Ureter (tissue), 1 donor: ENCODE results near the gene TPRG1. TPM values are rescaled to one million over a fixed set of nuclear protein-coding genes. Genes with fewer than 3 reads are reported as not detected.

ENCODE experiments used
- DNase-seq: peaks from one replicate; pipeline ENCODE4 v3.0.0-alpha.2; 2020; ENCODE audit warnings: low spot score
- total RNA-seq: library from RNA; stranded (reverse); gene quantifications from one replicate; pipeline ENCODE4 v1.2.4, GENCODE V29; 2023
- donor health status: DM: yes; HTN: yes; CAD: no.

TPRG1 gene
- total RNA-seq, 1 donor from 2014 or later = 6.2 TPM

DNA sequence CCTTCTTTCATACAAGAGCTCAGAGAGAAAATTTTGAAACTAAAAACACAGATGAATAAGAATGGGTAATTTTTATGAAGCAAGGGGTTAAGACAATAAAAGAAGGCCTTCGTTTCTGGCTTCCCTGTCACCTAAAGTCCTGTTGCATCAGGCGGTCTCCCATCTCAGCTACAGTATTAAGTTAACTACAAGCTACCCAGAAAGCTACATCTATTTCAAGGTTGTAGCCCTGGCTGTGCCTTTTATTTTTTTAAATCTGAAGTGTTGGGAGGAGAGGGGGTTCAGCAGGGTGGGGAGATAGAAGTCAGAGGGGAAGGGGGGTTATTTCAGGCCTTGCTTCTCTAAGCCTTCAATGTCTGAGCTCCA is 183.3 kb downstream of the TPRG1 start:
- DNase-seq = no peak

DNA sequence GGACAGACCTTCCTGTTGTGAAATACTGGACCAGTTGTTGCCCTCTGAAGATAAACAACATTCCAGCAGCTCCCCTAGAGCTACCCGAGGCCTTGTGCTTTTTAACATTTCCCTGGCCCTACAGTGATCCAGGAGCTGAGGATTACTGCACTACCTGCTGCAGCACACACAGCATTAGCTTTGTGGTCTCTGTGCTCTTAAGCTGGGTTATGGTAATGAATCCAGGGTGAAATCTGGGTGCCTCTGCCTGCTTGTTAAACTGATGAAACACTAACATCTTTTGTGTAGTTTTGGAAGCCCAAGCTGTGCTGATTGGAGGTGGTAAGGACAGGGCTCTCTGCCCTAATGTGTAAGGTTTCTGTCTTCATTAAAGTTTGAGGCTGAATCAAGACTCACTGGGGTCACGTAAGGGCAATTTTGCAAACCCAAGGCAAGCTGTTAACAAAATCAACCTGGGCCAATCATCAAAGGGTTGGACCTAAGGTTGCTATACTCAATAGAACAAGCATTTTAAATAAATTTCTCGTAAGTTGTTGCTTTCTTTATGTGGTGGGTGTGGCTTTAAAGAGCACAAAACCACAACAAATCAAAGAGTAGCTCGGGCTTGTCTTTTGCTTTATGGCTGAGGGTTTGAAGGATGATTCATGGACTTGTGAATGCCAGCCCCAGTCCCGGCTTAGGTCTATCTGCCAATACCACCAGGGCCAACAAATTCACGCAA is 183.9 kb downstream of the TPRG1 start:
- no peak for DNase-seq

DNA sequence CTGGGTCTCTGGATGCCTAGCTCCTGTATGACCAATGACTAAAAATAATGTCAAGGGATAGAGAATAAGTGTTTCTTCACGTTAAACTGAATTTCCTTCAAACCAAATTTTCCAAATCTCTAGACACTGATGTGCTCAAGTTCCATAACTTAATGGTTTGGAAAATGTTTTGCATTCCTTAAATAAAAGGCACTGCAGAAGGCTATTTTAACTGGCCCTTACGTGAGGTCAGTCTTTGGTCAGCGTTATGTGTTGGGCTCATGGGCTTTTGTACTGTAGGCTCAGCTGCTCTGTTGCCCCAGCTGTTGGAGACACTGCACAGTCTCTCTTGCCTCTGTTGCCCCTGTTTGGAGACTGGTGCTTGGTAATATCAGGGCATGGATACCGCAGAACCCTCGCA is 188.5 kb downstream of the TPRG1 start:
- no peak for DNase-seq

DNA sequence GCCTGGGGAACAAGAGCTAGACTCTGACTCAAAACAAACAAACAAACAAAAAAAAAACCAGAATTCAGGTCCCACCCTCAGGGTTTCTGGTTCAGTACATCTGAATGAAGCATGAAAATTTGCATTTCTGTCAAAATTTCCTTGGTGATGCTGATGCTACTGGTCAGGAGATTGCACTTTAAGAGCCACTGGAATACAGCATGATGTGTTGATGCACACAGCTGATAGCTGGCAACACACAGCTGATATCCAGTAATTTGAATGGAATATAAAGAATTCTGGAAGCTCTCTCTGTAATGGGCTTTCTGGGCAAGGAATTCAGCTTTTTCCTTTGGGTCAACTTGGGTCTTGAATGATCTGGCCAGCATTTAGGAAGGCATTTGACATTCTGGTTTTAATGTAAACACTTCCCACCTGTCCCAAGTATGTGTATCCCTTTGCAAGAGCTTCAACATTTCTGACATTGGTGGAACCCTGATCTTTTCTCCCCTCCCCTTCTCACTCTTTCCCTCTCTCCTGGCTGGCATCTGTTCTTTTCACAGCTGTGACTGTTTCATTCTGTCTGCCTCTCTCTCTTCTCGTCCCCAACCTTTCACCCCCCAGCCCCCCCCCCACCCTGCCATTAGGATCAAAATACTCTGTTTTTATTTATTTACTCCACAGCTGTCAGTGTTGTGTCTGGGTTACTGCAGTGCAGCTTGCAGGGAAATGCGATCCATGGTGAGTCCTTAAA is 189.5 kb downstream of the TPRG1 start:
- no peak for DNase-seq

DNA sequence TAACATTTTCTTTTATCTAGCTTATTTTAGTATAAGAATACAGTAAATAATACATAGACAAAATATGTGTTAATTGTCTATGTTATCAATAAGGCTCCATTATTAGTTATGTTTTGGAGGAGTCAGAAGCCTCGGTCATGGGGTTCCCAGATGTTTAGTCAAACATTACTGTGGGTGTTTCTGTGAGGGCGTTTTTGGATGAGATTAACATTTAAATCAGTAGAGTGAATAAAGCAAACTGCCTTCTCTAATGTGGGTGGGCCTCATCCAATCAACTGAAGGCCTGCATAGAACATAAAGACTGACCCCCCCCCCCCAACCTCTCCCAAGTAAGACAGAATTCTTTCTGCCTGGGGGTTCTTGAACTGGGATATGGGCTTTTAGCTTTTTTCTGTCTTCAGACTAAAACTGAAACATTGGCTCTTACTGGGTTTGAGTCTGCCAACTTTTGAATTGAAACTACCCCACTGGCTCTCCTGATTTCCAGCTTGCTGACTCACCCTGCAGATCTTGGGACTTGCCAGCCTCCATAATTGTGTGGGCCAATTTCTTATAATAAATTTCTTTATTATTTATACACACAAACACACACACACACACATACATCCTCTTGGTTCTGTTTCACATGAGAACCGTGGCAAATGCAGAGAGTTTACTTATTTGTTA is 192.0 kb downstream of the TPRG1 start:
- DNase-seq = no peak

DNA sequence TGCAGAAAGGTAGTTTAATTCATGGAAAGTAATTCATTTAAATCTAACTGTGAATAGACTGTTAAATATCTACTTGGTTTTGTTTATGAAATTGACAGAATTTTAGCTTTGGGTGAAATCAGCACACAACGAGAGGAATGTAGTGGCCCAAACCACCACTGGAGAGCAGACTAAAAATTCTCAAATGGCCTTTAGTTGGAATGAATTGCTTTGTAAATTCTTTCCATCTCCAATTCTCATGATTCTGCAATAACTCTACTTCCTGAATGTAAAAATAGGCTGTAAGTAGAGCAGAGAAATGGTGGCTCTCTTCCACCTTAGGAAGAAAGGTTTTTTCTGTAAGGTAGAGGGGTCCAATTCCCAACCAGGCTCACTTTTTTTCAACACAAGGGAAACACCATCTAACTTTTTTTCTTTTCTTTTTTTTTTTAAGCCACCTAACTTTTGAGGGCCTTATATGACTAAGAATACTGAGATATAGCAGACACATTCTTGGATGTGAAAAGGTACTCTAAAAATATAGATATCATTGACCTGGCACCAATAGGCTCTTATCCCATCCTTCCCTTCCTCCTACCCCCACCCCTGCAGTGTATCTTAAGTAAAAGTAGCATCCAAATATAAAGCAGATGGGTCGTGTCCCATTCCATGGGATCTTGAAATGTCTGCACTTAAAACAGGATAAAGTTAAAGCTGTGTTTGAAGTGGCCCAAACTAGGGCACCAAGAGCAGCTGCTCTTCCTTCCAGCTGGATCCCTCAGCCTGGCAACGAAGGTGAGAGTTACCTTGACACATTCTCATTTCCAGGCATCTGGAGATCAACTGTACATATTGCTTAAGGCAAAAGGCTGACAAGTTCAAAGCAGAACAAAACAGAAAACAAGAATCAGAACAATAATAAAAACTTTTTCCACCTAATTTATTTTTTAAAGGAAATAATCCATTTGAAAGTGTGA is 194.1 kb downstream of the TPRG1 start:
- no peak for DNase-seq

DNA sequence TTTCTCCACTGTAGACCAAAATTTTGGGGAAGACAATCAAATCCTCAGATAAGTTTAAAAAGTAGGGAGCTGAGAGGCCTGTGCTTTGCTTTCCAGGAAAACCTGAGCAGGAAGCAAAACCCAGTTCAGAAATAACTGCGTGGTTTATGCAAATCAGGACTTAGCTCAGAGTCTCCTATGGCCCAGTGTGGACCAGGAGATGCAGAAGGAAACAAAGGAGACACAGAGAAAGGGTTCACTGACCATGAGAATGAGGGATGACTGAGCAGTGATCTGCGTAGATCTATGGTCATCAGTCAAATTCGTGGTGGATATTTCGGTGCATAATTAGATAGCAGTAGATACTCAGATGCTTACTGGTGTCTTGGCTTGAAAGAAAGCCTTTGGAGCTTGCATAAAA is 196.6 kb downstream of the TPRG1 start:
- no peak for DNase-seq

DNA sequence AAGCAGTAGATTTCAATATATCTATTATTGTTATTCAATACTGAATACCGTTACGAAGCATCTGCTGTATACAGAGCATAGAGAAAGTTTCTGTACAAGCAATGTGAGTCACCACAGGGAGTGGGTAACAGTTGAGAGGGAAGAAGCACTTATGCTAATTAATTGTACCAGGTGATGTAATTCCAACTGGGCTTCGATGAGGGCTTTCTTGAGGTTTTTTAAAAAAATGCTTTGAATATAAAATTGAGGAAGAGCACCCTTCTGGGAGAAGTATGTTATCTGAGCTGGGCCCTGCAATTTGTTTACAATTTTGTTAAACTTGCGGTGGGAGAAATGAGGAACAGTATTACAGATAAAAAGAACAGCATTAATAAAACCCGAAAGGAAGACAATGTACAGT is 197.9 kb downstream of the TPRG1 start:
- no peak for DNase-seq

DNA sequence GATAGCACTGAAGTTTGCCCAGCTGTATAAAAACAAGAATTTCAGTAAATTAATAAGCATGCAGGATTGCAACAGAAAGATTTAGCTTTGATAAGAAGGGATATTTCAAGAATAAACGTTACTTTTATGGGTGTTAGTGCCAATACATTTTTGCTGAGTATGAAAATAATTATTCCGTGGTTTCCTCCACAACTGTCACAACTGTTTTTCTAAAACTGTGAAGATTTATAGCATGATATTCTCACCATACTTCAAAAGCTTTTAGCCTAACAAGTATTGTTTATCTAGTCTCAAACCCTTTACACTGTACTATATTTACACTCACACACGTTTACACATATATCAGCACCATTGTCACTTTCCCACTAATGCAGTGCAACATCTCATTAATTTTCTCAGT is 200.5 kb downstream of the TPRG1 start:
- no peak for DNase-seq
